ENCODE results near the gene AIP. TPM values are rescaled to one million over a fixed set of nuclear protein-coding genes. Genes with fewer than 3 reads are reported as not detected.
A peak's percentile ranks its signal among the peaks of the same experiment; 100 is the strongest.

AIP gene
- total and polyA plus RNA-seq, 9 of the 15 experiments (the other 6 are each of a cell fraction or from before 2014, with no cell fraction given), result 5.2 to 92.5 (median 52.7) TPM

- TF ChIP-seq CHD7 (IDR thresholded peaks at IDR 0.05; ENCODE audit: low read depth, low read length), result no peak
- TF ChIP-seq ZNF282 (CRISPR knock-in tag; IDR thresholded peaks at IDR 0.05), result peak; percentile 75; the same call in 1 of the 2 replicates
- no peak for TF ChIP-seq STAT5B (CRISPR knock-in tag; IDR thresholded peaks at IDR 0.05)
- TF ChIP-seq ZBTB34 (CRISPR knock-in tag; IDR thresholded peaks at IDR 0.05), result no peak
- no peak for TF ChIP-seq FOXJ3 (CRISPR knock-in tag; IDR thresholded peaks at IDR 0.05)
- TF ChIP-seq SFPQ (IDR thresholded peaks at IDR 0.05; ENCODE audit: low read depth, low read length), result no peak
- TF ChIP-seq ZNF324 (CRISPR knock-in tag; IDR thresholded peaks at IDR 0.05), result no peak
- peak; percentile 90 for TF ChIP-seq SP1 (CRISPR knock-in tag; IDR thresholded peaks at IDR 0.05)
- TF ChIP-seq RBM25 (IDR thresholded peaks at IDR 0.05; ENCODE audit: low read depth, low read length, severe bottlenecking), result peak; percentile 100
- peak; percentile 85; the same call in 1 of the 2 replicates for TF ChIP-seq ERF (CRISPR knock-in tag; IDR thresholded peaks at IDR 0.05)
- 0 out of 2 replicates have a peak, but pooled peaks have one; percentile 54 for TF ChIP-seq ZNF263 (CRISPR knock-in tag; IDR thresholded peaks at IDR 0.05; ENCODE audit: borderline replicate concordance)
Measured at GRCh38 chr11:67507864-67508485, 25.1 kb downstream of the AIP start, which contains the start of gene CDK2AP2 (continued).

All from K562 (cell line).